ENCODE measurements around the gene SLC25A22. TPM values are rescaled to one million over a fixed set of nuclear protein-coding genes. Genes with fewer than 3 reads are reported as not detected.

SLC25A22 gene
- total RNA-seq, 1 donor from 2014 or later = 35.4 TPM

- H3K4me1 Mint-ChIP-seq = peaks cover 13% of the 10 kb centered on the region
- POLR2A ChIA-PET = no interaction called here
- no peaks in the 10 kb centered on the region for H3K9me3 Mint-ChIP-seq
- H3K27ac Mint-ChIP-seq = no peak overlapping the region
- no peaks in the 10 kb centered on the region for H3K27me3 Mint-ChIP-seq
- peaks cover 22% of the 10 kb centered on the region for H3K36me3 Mint-ChIP-seq (ENCODE audit: low read depth)
- intact Hi-C loops (cut with micrococcal nuclease) = no loop called here
- no peak overlapping the region for H3K4me3 Mint-ChIP-seq
- TF ChIP-seq CTCF (IDR thresholded peaks at IDR 0.05) = no peak
- DNase-seq (no peak), ATAC-seq (ENCODE audit: low read depth) (no peak)
- CTCF ChIA-PET = no interaction called here
These were observed 24.3 kb downstream of the SLC25A22 start for GRCh38 chr11:773830-774229.

GRCh38 chr11:773425-773824, 24.7 kb downstream of the SLC25A22 start:
- no peak for DNase-seq
- Mint-ChIP-seq H3K36me3 (ENCODE audit: low read depth) (peaks cover 22% of the 10 kb centered on the region), H3K27me3 (no peaks in the 10 kb centered on the region), H3K9me3 (no peaks in the 10 kb centered on the region), H3K4me3 (no peak overlapping the region), H3K4me1 (peaks cover 13% of the 10 kb centered on the region), H3K27ac (no peak overlapping the region)
- ATAC-seq (ENCODE audit: low read depth) = no peak
- CTCF ChIA-PET = no interaction called here
- intact Hi-C loops (cut with micrococcal nuclease) = no loop called here
- TF ChIP-seq CTCF (IDR thresholded peaks at IDR 0.05) = no peak
- POLR2A ChIA-PET = no interaction called here

GRCh38 chr11:772429-773390, 25.4 kb downstream of the SLC25A22 start:
- Mint-ChIP-seq H3K4me3 (no peak overlapping the region), H3K9me3 (no peaks in the 10 kb centered on the region), H3K36me3 (ENCODE audit: low read depth) (peaks cover 22% of the 10 kb centered on the region), H3K4me1 (peaks cover 11% of the 10 kb centered on the region), H3K27ac (no peak overlapping the region), H3K27me3 (no peaks in the 10 kb centered on the region)
- intact Hi-C loops (cut with micrococcal nuclease) = no loop called here
- ChIA-PET CTCF (no interaction called here), POLR2A (no interaction called here)
- ATAC-seq (ENCODE audit: low read depth) (no peak), DNase-seq (no peak)
- TF ChIP-seq CTCF (IDR thresholded peaks at IDR 0.05) = no peak

GRCh38 chr11:771617-772204, 26.4 kb downstream of the SLC25A22 start:
- intact Hi-C loops (cut with micrococcal nuclease) = no loop called here
- no peak overlapping the region for H3K27ac Mint-ChIP-seq
- H3K27me3 Mint-ChIP-seq = no peaks in the 10 kb centered on the region
- no peaks in the 10 kb centered on the region for H3K9me3 Mint-ChIP-seq
- ChIA-PET POLR2A (no interaction called here), CTCF (no interaction called here)
- ATAC-seq (ENCODE audit: low read depth) (no peak), DNase-seq (no peak)
- TF ChIP-seq CTCF (IDR thresholded peaks at IDR 0.05) = no peak
- H3K4me1 Mint-ChIP-seq = peaks cover 11% of the 10 kb centered on the region
- H3K4me3 Mint-ChIP-seq = no peak overlapping the region
- H3K36me3 Mint-ChIP-seq (ENCODE audit: low read depth) = peaks cover 27% of the 10 kb centered on the region

Measured in activated B cell treated with CpG ODN at 0.5 μM for 24 hours (primary cell).